ENCODE results near the gene SORD.
"Not testable (repeated sequence)": the region's sequence is repeated elsewhere in the genome, so short reads cannot be mapped to it uniquely, and the experiment has no call there.

The SORD gene

GRCh38 chr15:45062301-45062700, 39.3 kb downstream of the SORD start:
- DNase-seq (ENCODE audit: low read depth in 2 of 2) = not testable (repeated sequence)

- no peak for DNase-seq (ENCODE audit: low read depth in 2 of 2)
Observed at GRCh38 chr15:45064386-45064785, 41.4 kb downstream of the SORD start.

GRCh38 chr15:45069942-45070360, 47.0 kb downstream of the SORD start:
- DNase-seq (ENCODE audit: low read depth in 2 of 2) = not testable (repeated sequence)

- DNase-seq (ENCODE audit: low read depth in 2 of 2) = not testable (repeated sequence)
Observed at GRCh38 chr15:45073602-45074001, 50.6 kb downstream of the SORD start.

GRCh38 chr15:45075440-45076320, 52.7 kb downstream of the SORD start:
- not testable (repeated sequence) for DNase-seq (ENCODE audit: low read depth in 2 of 2)

- DNase-seq (ENCODE audit: low read depth in 2 of 2) = not testable (repeated sequence)
Observed at GRCh38 chr15:45077391-45077790, 54.4 kb downstream of the SORD start.

- not testable (repeated sequence) for DNase-seq (ENCODE audit: low read depth in 2 of 2)
Observed at GRCh38 chr15:45079201-45079600, 56.2 kb downstream of the SORD start.

- DNase-seq (ENCODE audit: low read depth in 2 of 2) = not testable (repeated sequence)
Observed at GRCh38 chr15:45079628-45080246, 56.7 kb downstream of the SORD start.

GRCh38 chr15:45080593-45080992, 57.6 kb downstream of the SORD start:
- not testable (repeated sequence) for DNase-seq (ENCODE audit: low read depth in 2 of 2)

- not testable (repeated sequence) for DNase-seq (ENCODE audit: low read depth in 2 of 2)
Observed at GRCh38 chr15:45082412-45082811, 59.4 kb downstream of the SORD start.

GRCh38 chr15:45083223-45083622, 60.2 kb downstream of the SORD start:
- no peak for DNase-seq (ENCODE audit: low read depth in 2 of 2)

- no peak for DNase-seq (ENCODE audit: low read depth in 2 of 2)
Observed at GRCh38 chr15:45084163-45084562, 61.2 kb downstream of the SORD start.

GRCh38 chr15:45087513-45087912, 64.5 kb downstream of the SORD start:
- no peak for DNase-seq (ENCODE audit: low read depth in 2 of 2)

- no peak for DNase-seq (ENCODE audit: low read depth in 2 of 2)
Observed at GRCh38 chr15:45088801-45089711, 66.1 kb downstream of the SORD start.

- DNase-seq (ENCODE audit: low read depth in 2 of 2) = no peak
Observed at GRCh38 chr15:45089712-45090373, 66.8 kb downstream of the SORD start.

GRCh38 chr15:45091161-45091560, 68.2 kb downstream of the SORD start:
- DNase-seq (ENCODE audit: low read depth in 2 of 2) = no peak

GRCh38 chr15:45091576-45091975, 68.6 kb downstream of the SORD start:
- DNase-seq (ENCODE audit: low read depth in 2 of 2) = no peak

- no peak for DNase-seq (ENCODE audit: low read depth in 2 of 2)
Observed at GRCh38 chr15:45093013-45093412, 70.0 kb downstream of the SORD start.

- no peak for DNase-seq (ENCODE audit: low read depth in 2 of 2)
Observed at GRCh38 chr15:45093622-45094357, 70.8 kb downstream of the SORD start.

- DNase-seq (ENCODE audit: low read depth in 2 of 2) = no peak
Observed at GRCh38 chr15:45094358-45094730, 71.3 kb downstream of the SORD start.

- DNase-seq (ENCODE audit: low read depth in 2 of 2) = no peak
Observed at GRCh38 chr15:45095661-45096060, 72.7 kb downstream of the SORD start.
